GM04504 (cell line): ENCODE results near the gene ENPP6.

Experiments used
- DNase-seq: peaks from one replicate; pipeline ENCODE4 v3.0.0-alpha.2; 2012; ENCODE audit warnings: low read depth

The ENPP6 gene

DNA sequence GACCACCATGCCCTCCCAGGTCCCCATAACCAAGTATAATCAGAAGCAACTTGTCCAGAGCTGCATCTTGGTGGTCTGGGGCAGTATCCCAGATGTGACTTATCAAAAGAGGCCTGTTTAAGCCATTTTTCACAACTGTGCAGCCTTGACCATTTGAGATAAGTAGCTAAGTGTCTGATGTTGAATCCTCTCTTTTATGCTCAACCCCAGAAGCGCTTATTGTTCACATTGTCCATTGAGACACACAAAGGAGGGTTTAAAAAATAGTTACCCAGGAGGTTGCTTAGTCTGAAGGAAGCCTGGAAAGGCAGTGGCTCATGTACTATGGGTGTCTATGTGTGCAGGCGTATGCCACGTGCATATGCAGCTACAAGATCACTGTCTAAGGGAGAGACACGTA, 27.0 kb downstream of the ENPP6 start:
- no peak for DNase-seq

- DNase-seq, result no peak
Observed at GRCh38 chr4:184189966-184190365, 27.7 kb downstream of the ENPP6 start.

DNA sequence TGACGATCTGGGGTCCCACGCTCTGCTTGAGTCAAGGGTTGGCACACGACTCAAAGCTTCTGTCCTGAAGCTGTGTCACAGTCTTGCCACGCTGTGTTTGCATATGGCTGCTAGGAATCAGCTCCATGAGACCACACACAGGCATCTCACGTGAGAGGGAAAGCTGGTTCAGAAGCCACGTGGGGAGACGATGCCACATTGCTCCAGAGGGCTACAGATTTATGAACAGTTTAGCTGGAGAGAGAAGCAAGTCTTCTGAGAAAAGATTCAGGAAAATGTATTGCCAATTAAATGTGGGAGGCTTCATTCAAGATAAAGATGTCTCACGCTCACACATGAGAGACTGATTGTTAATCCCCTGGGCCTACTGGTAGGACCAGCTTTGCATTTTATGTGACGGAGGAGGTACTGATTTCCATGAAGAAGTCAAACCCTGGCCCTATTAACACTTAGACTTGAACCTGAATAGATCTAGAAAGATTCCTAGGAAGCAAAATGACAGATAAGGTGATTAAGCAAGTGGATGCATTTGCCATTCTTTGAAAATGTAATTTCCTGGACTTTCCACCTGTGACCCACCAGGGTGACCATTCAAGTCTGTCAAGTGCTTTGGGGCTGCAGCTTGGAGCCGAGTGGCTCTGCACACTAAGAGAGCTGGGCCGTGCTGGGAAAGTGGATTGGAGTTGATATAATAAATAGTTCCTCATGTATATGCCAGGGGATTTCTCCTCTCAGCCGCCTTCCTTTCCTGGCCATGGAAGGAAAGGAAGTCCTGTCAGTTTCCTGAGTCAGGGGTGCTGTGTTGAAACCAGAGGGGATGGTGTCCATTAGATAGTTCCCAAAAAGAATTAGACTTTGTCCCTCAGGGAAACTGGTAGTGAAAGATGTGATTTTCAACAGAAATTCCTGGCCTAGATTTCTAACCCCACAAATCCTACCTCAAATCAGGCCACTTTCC, 29.0 kb downstream of the ENPP6 start:
- DNase-seq, result no peak

DNA sequence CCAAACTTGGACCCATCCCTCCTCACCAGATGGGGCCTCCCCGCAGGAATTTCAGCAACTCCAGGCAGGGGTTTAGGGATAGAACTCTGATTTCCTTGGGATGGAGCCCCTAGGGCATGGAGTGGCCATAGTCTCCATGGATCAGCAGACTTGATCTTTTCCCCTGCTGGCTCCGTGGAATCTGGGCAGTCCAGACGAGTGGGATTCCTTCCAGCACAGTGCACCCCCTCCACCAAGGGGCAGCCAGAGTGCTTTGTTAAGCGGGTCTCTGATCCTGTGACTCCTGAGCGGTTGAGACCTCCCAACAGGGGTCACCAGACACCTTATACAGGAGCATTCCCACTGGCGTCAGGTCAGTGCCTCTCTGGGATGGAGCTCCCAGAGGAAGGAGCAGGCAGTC, 40.4 kb downstream of the ENPP6 start:
- no peak for DNase-seq

DNA sequence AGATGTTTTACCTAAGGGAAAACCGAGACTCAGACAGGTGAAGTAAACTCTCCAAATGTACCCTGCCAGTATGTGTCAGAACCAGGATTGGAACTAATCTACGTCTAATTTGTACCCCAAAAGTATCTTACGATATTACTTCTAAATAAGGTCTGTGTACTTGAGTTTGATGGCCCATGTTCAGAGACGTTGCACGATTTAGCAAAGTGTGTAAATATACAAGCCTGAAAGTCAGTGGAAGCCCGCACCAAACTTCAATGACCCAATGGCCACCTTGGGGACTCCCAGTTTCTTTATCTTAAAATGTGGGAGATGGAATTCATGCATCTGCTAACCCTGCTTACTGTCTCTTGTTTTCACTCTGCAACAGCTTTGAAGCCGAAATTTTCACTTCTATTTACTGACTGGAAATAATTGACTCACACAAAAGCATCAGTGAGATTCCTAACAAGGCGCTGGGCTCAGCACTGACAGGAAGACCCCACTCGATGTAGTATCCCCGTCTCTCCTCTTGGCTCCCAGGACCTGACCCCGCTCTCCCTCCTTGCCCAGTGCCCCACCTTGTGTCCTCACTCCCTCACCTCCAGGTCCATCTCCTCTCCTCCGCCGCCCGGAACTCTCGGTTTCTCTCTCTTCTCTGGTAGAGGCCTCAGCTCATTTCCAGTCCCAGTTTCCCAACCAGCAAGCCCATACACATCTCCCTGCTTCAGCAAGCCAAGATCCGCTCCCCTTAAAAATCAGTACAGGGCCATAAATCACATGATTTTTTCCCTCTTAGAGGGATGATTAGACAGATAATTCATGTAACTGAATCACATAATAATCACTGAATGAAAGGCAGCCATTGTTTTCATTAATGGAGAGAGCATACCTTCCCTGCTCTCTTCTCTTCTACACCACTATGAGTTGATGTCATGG, 42.8 kb downstream of the ENPP6 start:
- no peak for DNase-seq

DNA sequence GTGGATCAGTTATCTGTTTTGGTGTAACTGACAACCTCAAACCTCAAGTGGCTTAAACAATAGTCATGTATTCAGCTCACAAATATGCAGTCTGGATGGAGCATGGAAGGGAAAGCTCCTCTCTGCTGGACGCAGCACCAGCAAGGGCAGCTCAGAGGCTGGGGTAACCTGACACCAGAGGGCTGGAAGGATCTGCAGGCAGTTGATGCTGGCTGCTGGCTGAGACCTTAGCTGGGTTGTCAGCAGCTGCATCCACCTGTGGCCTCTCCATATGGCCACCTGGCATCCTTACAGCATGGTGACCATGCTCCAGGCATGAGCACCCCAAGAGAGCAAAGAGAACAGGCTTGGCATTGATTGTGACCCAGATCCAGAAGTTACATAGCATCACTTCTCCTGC, 46.7 kb downstream of the ENPP6 start:
- DNase-seq, result no peak

DNA sequence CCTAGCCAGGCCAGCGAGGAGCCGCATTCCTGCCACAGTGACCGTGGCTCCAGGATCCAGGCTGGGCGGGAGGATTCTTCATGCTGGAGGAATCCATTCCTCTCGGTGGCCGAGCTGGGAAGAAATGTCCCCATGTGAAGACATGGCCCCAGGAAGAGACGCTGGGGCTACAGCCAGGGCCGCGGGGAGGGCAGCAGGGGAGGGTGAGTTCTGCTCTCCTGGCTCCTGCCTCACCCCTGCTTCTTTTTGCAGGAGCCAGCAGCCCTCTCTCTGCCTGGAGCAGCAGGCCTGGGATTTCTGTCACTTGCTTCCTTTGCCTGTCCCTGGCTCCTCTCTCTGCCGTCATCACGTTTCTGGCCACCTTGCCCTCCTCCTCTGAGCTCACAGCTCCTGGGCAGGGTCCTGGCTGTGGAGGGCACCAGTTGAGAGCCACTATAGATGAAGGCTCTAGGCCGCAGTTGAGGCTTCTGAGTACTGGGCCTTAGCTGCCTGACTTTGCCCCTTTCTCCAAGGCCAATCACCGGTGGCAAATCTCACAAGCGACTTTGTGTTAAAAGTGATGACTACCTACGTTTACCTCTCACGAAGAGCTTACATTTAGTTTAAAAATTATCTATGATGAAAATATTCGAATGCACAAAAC, 48.3 kb downstream of the ENPP6 start:
- no peak for DNase-seq

DNA sequence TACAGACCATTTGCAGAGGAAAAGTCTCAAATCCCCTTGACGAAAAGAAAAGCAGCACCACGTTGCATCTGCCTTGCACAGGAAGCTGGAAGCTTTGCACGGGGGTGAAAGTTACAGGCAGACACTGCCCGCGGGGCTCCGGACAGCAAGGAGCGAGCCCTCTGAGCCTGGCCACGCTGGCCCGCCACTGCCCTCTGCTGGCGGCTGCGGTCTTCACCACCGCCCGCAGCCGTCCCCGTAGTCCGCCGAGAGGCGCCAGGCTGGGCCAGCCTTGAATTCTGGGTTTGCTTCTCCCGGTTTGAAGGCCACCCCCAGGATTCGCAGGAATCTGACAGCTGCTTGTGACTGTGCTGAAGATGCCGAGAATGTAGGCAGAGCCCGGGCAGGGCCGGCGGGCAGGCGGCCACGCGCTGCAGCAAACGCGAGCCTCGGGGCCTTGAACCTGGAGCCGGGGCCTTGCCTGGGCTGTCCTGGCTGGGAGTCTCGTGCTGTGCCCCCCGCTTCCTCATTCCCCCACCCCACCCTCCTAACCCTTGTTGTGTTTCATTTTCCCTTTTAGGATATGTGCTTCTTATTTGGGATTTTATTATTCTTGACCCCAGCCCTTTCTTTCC, 49.2 kb downstream of the ENPP6 start:
- DNase-seq, result peak; percentile 26

DNA sequence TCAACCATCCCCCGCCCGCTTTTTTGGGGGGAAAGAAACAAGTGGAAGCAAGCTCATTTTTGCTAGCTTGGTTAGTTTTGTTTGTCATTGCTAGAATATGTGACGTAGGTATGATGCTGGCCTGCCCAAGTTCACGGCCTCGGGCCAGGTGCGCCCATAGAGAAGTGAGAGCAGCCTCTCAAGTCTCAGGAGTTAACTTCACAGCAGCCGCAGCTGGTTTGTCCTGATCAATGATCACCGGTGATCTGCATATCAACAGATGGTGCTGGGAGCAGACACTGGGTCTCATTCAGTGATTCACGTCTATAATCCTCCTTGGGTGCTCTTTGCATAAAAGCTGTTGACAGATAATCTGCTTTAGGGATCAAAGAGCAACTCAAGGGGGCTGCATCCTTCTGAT, 50.1 kb downstream of the ENPP6 start:
- no peak for DNase-seq

GRCh38 chr4:184166736-184167135, 50.9 kb downstream of the ENPP6 start:
- no peak for DNase-seq

DNA sequence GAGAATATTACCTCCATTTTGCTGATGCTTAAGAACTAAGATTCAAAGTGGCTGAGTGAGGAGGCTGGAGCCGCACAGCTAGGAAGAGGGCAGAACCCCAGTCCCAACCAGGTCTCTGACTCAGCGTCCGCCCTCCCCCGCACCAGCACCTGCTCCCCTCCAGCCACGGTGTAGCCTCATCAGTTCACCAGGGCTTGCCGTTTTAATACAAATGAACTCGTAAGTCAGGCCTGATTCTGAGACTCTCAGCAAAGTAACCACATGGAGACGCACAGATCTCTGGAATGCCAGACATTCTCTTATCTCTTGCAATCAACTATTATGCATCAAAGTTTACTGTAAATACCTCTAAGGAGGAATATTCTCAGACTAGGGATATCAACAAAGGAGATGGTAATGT, 52.4 kb downstream of the ENPP6 start:
- no peak for DNase-seq

- DNase-seq, result no peak
Observed at GRCh38 chr4:184163813-184164212, 53.9 kb downstream of the ENPP6 start.

- no peak for DNase-seq
Observed at GRCh38 chr4:184162596-184162995, 55.1 kb downstream of the ENPP6 start.

GRCh38 chr4:184157322-184157721, 60.4 kb downstream of the ENPP6 start:
- no peak for DNase-seq

GRCh38 chr4:184156163-184156920, 61.3 kb downstream of the ENPP6 start:
- DNase-seq, result no peak

DNA sequence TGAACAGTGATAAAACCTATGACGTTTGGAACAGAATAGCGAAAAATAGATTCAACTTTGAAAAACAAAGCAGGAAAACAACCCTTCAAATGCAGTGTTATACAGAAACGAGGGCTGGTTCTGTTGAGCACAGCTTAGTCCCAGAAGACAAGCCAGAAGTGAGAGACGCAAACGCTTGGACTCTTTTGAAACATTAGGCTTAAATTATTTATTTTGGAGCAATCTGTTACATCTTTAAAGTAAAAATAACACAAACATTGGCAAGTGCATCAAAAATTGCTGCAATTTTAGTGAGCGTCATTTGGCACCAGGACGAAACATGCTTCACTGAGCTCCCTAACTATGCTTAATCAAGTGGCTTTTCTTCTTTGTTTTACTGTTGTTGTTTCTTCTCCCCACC, 63.5 kb downstream of the ENPP6 start:
- DNase-seq, result no peak

- DNase-seq, result no peak
Observed at GRCh38 chr4:184153781-184154180, 63.9 kb downstream of the ENPP6 start.

GRCh38 chr4:184151988-184152485, 65.6 kb downstream of the ENPP6 start:
- DNase-seq, result no peak

DNA sequence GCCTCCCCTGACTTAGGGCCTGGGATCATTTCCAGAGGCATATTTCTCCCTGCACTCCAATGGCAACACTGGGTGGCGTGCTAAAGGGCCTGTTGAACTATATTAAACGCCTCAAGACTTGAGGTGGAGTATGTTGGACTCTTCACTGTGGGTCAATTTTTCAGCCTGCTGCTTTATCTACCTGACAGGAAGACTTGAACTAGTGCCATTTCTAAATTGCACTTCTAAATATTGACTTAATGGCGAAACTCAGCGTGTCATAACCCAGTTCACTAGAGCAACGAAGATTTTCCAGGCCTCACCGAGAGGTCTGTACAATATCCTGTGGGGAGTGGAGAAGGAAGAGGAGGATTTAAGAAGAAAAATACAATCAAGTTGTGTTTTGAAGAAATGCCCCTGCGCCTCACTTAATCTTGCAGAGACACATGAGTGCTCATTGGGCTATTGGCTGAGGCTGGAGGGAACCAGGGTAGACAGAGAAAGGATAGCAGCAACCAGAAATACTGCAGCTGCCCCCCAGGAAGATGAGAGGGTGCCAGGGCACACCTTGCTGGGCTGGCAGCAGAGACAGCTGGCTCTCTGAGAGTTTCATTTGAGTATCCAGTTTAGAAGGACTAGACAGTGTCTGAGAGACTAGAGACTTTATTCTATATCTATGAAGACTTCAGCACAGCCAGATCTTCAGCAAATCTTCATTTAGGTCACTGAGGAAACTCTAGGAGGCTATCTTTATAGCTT, 67.4 kb downstream of the ENPP6 start:
- DNase-seq, result no peak
